NB4 (cell line): ENCODE results near the gene COL23A1.

ENCODE experiments used
- DNase-seq: peaks from one replicate; pipeline ENCODE4 v3.0.0; 2010; ENCODE audit warnings: low read depth
- H3K4me3 ChIP-seq: one replicate; pipeline ENCODE4 v1.5.1; 2011; ENCODE audit warnings: mild to moderate bottlenecking, low read depth, low read length, moderate library complexity
- CTCF ChIP-seq: IDR thresholded peaks from one replicate; pipeline ENCODE4 v1.5.1; 2012; ENCODE audit warnings: low read depth, low read length
- MAX ChIP-seq: IDR thresholded peaks from 2 replicates; pipeline ENCODE4 v1.6.1; 2011; ENCODE audit warnings: low read depth, low read length
- MYC ChIP-seq: IDR thresholded peaks from 2 replicates; pipeline ENCODE4 v1.6.1; 2011; ENCODE audit warnings: low read depth, low read length
- POLR2A ChIP-seq: IDR thresholded peaks from 2 replicates; pipeline ENCODE4 v1.6.1; 2011; ENCODE audit warnings: mild to moderate bottlenecking; ENCODE audit not compliant: insufficient read length; ENCODE audit errors: extremely low read depth

Gene COL23A1

GRCh38 chr5:178222292-178222691 is 367.9 kb downstream of the COL23A1 start:
- no peak for DNase-seq
- TF ChIP-seq MAX (no peak), CTCF (no peak), MYC (no peak), POLR2A (no peak)
- no peak overlapping the region for H3K4me3 ChIP-seq

GRCh38 chr5:178221853-178222252 is 368.3 kb downstream of the COL23A1 start:
- TF ChIP-seq CTCF: no peak
- no peak for TF ChIP-seq POLR2A
- no peak for TF ChIP-seq MYC
- TF ChIP-seq MAX: no peak
- DNase-seq: no peak
- H3K4me3 ChIP-seq: no peak overlapping the region

- DNase-seq: no peak
- TF ChIP-seq POLR2A (no peak), MAX (no peak), CTCF (no peak), MYC (no peak)
Observed at GRCh38 chr5:178221282-178221681, 368.9 kb downstream of the COL23A1 start.

GRCh38 chr5:178218827-178219226 is 371.4 kb downstream of the COL23A1 start:
- H3K4me3 ChIP-seq: no peak overlapping the region
- no peak for DNase-seq
- TF ChIP-seq CTCF (no peak), MAX (no peak), MYC (no peak), POLR2A (no peak)

More at GRCh38 chr5:178221282-178221681, 368.9 kb downstream of the COL23A1 start:
- H3K4me3 ChIP-seq: no peak overlapping the region

- TF ChIP-seq MYC (no peak), CTCF (no peak), MAX (no peak), POLR2A (no peak)
- no peak for DNase-seq
- H3K4me3 ChIP-seq: no peak overlapping the region
Observed at GRCh38 chr5:178218237-178218776, 371.9 kb downstream of the COL23A1 start.

GRCh38 chr5:178216779-178217178 is 373.4 kb downstream of the COL23A1 start:
- no peak for TF ChIP-seq MYC
- TF ChIP-seq CTCF: no peak
- no peak for TF ChIP-seq MAX
- TF ChIP-seq POLR2A: no peak
- no peak overlapping the region for H3K4me3 ChIP-seq
- DNase-seq: no peak
